ENCODE measurements around the gene AGER. TPM values are rescaled to one million over a fixed set of nuclear protein-coding genes. Genes with fewer than 3 reads are reported as not detected.

The AGER gene
- total RNA-seq, 1 donor from 2014 or later: 1.1 TPM

DNA sequence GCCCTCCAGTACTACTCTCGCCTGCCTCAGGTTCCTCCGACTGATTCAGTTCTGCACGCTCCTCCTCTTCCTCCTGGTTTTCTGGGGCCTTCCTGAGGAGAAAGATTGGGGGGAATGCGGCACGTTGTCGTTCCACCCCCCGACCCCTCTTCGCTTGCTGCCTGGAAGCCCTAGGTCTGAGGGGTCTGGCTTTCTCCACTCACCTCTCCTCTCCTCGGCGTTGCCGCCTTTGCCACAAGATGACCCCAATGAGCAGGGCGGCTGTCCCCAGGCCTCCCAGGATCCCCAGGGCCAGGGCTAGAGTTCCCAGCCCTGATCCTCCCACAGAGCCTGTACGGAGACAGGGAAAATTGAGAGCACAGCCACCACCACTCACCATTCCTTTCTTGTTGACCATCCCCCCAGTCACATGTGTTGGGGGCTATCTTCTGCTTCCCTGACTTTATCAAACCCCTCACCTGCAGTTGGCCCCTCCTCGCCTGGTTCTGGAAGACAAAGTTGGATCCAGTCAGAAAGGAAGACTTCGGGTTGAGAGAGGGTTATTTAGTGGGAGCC, 2.8 kb downstream of the AGER start:
- peaks cover 13% of the 10 kb centered on the region for H3K4me1 ChIP-seq
- H3K36me3 ChIP-seq: no peaks in the 10 kb centered on the region
- H3K4me1 Mint-ChIP-seq: peaks cover 33% of the 10 kb centered on the region
- H3K27me3 Mint-ChIP-seq (ENCODE audit: insufficient read depth, low read depth): peaks cover 12% of the 10 kb centered on the region
- H3K27me3 ChIP-seq: no peaks in the 10 kb centered on the region
- H3K9me3 Mint-ChIP-seq: no peaks in the 10 kb centered on the region
- TF ChIP-seq, protein P1, sequence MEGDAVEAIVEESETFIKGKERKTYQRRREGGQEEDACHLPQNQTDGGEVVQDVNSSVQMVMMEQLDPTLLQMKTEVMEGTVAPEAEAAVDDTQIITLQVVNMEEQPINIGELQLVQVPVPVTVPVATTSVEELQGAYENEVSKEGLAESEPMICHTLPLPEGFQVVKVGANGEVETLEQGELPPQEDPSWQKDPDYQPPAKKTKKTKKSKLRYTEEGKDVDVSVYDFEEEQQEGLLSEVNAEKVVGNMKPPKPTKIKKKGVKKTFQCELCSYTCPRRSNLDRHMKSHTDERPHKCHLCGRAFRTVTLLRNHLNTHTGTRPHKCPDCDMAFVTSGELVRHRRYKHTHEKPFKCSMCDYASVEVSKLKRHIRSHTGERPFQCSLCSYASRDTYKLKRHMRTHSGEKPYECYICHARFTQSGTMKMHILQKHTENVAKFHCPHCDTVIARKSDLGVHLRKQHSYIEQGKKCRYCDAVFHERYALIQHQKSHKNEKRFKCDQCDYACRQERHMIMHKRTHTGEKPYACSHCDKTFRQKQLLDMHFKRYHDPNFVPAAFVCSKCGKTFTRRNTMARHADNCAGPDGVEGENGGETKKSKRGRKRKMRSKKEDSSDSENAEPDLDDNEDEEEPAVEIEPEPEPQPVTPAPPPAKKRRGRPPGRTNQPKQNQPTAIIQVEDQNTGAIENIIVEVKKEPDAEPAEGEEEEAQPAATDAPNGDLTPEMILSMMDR (IDR thresholded peaks at IDR 0.05): no peak
- TF ChIP-seq EZH2phosphoT487 (IDR thresholded peaks at IDR 0.05): no peak
- no peak for TF ChIP-seq EZH2 (IDR thresholded peaks at IDR 0.05)
- peaks cover 22% of the 10 kb centered on the region for H3K79me2 ChIP-seq (ENCODE audit: low read depth)
- no peak overlapping the region for H3K27ac ChIP-seq
- H3K4me3 ChIP-seq: no peak overlapping the region
- H3K27ac Mint-ChIP-seq: no peak overlapping the region
- H3F3A ChIP-seq (ENCODE audit: low read depth): peaks cover 31% of the 10 kb centered on the region
- H3K4me3 Mint-ChIP-seq: peak overlapping the region; percentile 75
- no peak overlapping the region for H3K9ac ChIP-seq
- DNase-seq (ENCODE audit: low spot score): no peak
- no peak overlapping the region for H2AFZ ChIP-seq (replicated peaks)
- no peak overlapping the region for H3K4me2 ChIP-seq
- peaks cover 16% of the 10 kb centered on the region for H3K36me3 Mint-ChIP-seq
- H3K9me3 ChIP-seq (ENCODE audit: low read depth): no peaks in the 10 kb centered on the region
- H4K20me1 ChIP-seq (ENCODE audit: low read depth): peaks cover 5% of the 10 kb centered on the region

DNA sequence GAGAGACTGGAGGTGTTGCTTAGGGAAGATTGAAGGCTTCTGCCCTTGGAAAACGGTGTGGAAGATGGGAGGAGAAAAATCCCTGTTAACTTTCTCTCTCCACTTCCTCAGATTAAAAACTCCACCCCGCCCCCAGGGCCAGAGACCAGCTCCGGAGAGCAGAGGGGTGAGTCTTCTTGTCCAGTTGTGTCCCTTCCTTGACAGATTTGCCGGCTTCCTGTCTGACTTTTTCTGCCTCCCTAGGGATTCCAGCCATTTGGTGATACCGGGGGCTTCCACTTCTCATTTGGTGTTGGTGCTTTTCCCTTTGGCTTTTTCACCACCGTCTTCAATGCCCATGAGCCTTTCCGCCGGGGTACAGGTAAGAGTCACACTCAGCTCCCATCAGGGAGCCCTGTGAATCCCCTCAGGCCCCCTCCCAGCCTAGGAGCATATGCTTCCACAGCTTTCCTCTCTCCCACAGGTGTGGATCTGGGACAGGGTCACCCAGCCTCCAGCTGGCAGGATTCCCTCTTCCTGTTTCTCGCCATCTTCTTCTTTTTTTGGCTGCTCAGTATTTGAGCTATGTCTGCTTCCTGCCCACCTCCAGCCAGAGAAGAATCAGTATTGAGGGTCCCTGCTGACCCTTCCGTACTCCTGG, 4.2 kb downstream of the AGER start:
- peaks cover 16% of the 10 kb centered on the region for H3K4me1 ChIP-seq
- peak overlapping the region; percentile 99 for H3K4me3 ChIP-seq
- H3K36me3 ChIP-seq: no peaks in the 10 kb centered on the region
- peaks cover 33% of the 10 kb centered on the region for H3K79me2 ChIP-seq (ENCODE audit: low read depth)
- peaks cover 30% of the 10 kb centered on the region for H3F3A ChIP-seq (ENCODE audit: low read depth)
- peak overlapping the region; percentile 71 for H3K4me3 Mint-ChIP-seq
- H3K27me3 ChIP-seq: no peaks in the 10 kb centered on the region
- no peak overlapping the region for H3K27ac ChIP-seq
- peaks cover 6% of the 10 kb centered on the region for H4K20me1 ChIP-seq (ENCODE audit: low read depth)
- TF ChIP-seq, protein P1 (IDR thresholded peaks at IDR 0.05): no peak
- TF ChIP-seq EZH2 (IDR thresholded peaks at IDR 0.05): no peak
- no peak for TF ChIP-seq EZH2phosphoT487 (IDR thresholded peaks at IDR 0.05)
- H3K9me3 ChIP-seq (ENCODE audit: low read depth): no peaks in the 10 kb centered on the region
- H3K4me1 Mint-ChIP-seq: peaks cover 26% of the 10 kb centered on the region
- H2AFZ ChIP-seq (replicated peaks): no peak overlapping the region
- peak overlapping the region; percentile 13 for H3K27ac Mint-ChIP-seq
- H3K36me3 Mint-ChIP-seq: peaks cover 15% of the 10 kb centered on the region
- no peak for DNase-seq (ENCODE audit: low spot score)
- H3K4me2 ChIP-seq: peak overlapping the region; percentile 93
- peaks cover 9% of the 10 kb centered on the region for H3K27me3 Mint-ChIP-seq (ENCODE audit: insufficient read depth, low read depth)
- H3K9ac ChIP-seq: no peak overlapping the region
- no peaks in the 10 kb centered on the region for H3K9me3 Mint-ChIP-seq

DNA sequence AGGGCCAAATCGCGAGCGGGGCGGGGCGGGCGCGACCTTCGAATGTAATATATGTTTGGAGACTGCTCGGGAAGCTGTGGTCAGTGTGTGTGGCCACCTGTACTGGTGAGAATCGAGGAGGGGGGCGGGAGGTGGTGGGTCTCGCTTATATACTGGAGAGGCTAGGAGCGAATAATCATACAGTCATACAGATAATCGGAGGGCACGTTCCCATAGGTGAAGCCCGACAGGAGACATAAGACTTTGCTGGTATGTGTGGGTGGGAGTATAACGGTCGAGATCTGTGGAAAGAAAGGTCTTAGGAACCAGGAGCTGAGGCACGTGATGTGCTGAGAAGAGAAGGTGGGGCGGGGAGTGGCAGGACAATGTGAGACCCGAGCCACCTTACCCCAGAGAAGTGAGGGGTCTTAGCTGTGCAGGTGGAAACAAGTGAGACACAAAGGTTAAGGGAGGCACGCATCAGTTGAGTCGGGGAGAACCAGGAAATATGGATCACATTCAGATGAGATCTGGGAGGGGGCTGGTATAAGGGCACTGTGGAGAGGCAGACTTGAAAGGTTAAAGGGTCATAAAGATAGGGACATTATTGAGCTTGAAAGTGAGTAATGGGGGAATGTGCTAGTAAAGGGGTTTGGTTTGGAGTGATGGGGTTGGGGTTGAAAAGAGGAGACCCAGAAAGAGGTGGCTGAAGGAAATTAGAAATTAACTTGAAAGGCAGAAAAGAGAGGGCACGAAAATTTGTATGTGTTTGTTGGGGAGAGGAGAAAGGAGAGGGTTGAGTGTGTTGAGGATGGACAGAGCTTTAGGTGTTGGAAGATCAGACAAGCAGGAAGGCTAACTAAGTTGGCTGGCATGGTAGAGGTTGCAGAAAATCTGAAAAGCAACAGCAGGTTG, 5.3 kb downstream of the AGER start:
- no peak for DNase-seq (ENCODE audit: low spot score)
- H3F3A ChIP-seq (ENCODE audit: low read depth): peaks cover 26% of the 10 kb centered on the region
- Mint-ChIP-seq H3K36me3 (peaks cover 15% of the 10 kb centered on the region), H3K4me1 (peaks cover 33% of the 10 kb centered on the region), H3K4me3 (peak overlapping the region; percentile 97), H3K9me3 (no peaks in the 10 kb centered on the region), H3K27ac (peak overlapping the region; percentile 88), H3K27me3 (ENCODE audit: insufficient read depth, low read depth) (peaks cover 9% of the 10 kb centered on the region)
- no peaks in the 10 kb centered on the region for H3K27me3 ChIP-seq
- no peak overlapping the region for H3K27ac ChIP-seq
- peak overlapping the region; percentile 43 for H3K9ac ChIP-seq
- H3K36me3 ChIP-seq: no peaks in the 10 kb centered on the region
- H4K20me1 ChIP-seq (ENCODE audit: low read depth): peaks cover 17% of the 10 kb centered on the region
- TF ChIP-seq, protein P1 (IDR thresholded peaks at IDR 0.05): no peak
- TF ChIP-seq EZH2phosphoT487 (IDR thresholded peaks at IDR 0.05) (no peak), EZH2 (IDR thresholded peaks at IDR 0.05) (no peak)
- H3K4me3 ChIP-seq: peak overlapping the region; percentile 99
- H3K79me2 ChIP-seq (ENCODE audit: low read depth): peaks cover 44% of the 10 kb centered on the region
- peak overlapping the region; percentile 93 for H3K4me2 ChIP-seq
- no peak overlapping the region for H2AFZ ChIP-seq (replicated peaks)
- H3K4me1 ChIP-seq: peaks cover 24% of the 10 kb centered on the region
- no peaks in the 10 kb centered on the region for H3K9me3 ChIP-seq (ENCODE audit: low read depth)
